Stimulated activated CD4-positive, alpha-beta T cell treated with anti-CD3 and anti-CD28 coated beads, Interleukin-15, amount 100 ng/mL, for 1 hour (primary cell): ENCODE data around the gene ZNF691.
"Not testable (repeated sequence)": the region's sequence is repeated elsewhere in the genome, so short reads cannot be mapped to it uniquely, and the experiment has no call there.

Source experiments
- DNase-seq, 2 donors: peaks; one replicate each; pipeline ENCODE4 v3.0.0-alpha.2; 2020; ENCODE audit warnings: low read depth in 1 of 2, low spot score in 1 of 2

ZNF691 gene

GRCh38 chr1:42853116-42853884 lies 6.9 kb downstream of the ZNF691 start:
- no peak for DNase-seq

DNA sequence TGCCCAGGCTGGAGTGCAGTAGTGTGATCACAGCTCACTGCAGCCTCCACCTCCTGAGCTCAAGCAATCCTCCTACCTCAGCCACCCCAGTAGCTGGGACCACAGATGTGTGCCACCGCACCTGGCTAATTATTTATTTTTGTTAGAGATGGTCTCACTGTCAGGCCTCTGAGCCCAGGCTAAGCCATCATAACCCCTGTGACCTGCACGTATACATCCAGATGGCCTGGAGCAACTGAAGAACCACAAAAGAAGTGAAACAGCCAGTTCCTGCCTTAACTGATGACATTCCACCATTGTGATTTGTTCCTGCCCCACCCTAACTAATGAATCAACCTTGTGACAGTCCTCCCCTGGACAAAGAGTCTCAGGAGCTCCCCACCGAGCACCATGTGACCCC lies 10.1 kb downstream of the ZNF691 start:
- DNase-seq: not testable (repeated sequence)

DNA sequence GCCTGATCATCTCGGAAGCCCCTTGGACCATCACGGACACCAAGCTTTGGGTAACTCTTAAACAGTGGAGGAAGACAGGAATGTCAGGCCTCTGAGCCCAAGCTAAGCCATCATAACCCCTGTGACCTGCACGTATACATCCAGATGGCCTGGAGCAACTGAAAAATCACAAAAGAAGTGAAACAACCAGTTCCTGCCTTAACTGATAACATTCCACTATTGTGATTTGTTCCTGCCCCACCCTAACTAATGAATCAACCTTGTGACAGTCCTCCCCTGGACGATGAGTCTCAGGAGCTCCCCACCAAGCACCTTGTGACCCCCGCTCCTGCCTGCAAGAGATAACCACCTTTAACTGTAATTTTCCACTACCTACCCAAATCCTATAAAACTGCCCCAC lies 13.0 kb downstream of the ZNF691 start:
- DNase-seq: not testable (repeated sequence)

GRCh38 chr1:42860339-42861013 lies 14.1 kb downstream of the ZNF691 start:
- DNase-seq: no peak

DNA sequence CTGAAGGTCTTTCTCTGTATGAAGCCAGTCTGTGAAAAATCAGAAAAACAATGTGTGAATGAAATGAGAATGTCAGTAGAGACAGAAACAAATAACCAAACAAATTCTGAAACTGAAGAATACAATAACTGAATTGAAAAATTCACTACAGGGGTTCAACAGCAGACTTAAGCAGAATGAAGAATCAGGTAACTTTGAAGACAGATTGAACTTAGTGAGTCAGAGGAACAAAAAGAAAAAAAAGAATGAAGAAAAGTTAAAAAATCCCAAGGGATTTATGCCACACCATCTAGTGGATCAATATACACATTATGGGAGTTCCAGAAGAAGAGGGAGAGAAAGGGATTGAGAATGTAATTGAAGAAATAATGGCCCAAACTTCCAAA lies 14.6 kb downstream of the ZNF691 start:
- DNase-seq: no peak

DNA sequence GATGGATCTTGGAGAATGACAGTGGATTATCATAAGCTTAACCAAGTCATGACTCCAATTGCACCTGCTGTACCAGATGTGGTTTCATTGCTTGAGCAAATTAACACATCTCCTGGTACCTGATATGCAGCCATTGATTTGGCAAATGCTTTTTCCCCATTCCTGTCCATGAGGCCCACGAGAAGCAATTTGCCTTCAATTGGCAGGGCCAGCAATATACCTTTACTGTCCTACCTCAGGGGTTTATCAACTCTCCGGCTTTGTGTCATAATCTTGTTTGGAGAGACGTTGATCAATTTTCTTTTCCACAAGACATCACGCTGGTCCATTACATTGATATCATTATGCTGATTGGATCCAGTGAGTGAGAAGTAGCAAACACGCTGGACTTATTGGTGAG lies 20.1 kb downstream of the ZNF691 start:
- no peak for DNase-seq

- not testable (repeated sequence) for DNase-seq
These were observed 22.1 kb downstream of the ZNF691 start for GRCh38 chr1:42868466-42868865.

GRCh38 chr1:42869254-42869653 lies 22.8 kb downstream of the ZNF691 start:
- DNase-seq: not testable (repeated sequence)

- not testable (repeated sequence) for DNase-seq
These were observed 23.3 kb downstream of the ZNF691 start for GRCh38 chr1:42869751-42870150.

DNA sequence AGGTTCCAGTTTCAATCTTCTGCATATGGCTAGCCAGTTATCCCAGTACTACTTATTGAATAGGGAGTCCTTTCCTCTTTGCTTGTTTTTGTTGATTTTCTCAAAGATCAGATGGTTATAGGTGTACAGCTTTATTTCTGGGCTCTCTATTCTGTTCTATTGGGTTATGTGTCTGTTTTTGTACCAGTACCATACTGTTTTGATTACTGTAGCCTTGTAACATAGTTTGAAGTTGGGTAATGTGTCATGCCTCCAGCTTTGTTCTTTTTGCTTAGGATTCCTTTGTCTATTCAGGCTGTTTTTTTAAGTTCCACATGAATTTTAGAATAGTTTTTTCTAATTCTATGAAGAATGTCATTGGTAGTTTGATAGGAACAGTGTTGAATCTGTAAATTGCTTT lies 26.7 kb downstream of the ZNF691 start:
- DNase-seq: not testable (repeated sequence)

GRCh38 chr1:42873670-42874069 lies 27.3 kb downstream of the ZNF691 start:
- DNase-seq: no peak

- DNase-seq: no peak
These were observed 29.6 kb downstream of the ZNF691 start for GRCh38 chr1:42876009-42876408.

GRCh38 chr1:42877380-42877779 lies 31.0 kb downstream of the ZNF691 start:
- no peak for DNase-seq

DNA sequence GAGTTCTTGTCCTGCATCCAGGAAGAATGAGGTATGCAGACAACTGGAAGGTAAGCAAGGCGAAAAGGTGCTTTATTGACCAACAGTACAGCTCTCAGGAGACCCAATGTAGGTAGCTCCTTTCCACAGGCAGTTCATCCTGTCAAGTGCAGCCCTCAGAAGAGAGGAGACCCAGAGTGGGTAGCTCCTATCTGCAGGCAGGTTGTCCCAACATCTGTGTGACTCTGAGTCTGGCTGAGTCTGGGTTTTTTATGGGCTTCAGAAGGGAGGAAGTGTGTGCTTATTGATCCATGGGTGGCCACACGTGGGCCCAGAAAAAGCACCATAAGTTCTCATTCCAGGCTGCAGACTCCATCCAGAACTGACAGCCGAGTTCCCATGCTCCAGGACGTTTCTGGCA lies 34.0 kb downstream of the ZNF691 start:
- no peak for DNase-seq

DNA sequence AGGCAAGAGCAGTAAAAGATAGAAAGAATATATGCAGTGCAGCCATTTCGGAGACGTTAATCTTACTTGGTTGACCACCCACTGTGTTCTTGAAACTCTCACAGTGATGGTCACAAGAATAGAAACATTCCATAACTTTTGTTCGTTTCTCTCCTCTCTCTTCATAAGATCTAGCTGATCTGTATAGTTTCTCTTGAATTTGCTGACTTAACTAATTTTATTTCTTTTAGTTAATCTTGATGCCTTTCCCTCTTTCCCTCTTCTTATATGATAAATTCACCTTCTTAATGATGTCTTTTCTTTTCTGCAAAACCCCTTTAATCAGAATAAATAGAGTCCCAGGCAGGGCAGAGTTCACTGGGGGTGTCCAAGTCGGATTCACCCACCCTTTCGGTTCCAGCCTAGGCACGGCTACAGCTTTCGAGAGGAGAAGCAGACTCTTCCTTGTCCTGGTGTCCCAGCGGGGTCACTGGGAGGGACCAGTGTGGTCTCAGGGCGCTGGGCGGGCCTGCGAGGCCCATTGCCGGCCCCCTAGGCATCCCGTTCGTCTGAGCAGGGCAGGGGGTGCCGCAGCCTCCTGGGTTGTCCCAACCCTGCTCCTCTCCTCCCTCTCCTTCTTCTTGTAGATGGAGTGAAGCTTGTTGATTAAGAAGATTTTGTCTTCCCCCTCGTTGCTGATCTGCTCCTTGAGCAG lies 39.8 kb downstream of the ZNF691 start:
- no peak for DNase-seq

GRCh38 chr1:42886800-42887199 lies 40.4 kb downstream of the ZNF691 start:
- DNase-seq: no peak

DNA sequence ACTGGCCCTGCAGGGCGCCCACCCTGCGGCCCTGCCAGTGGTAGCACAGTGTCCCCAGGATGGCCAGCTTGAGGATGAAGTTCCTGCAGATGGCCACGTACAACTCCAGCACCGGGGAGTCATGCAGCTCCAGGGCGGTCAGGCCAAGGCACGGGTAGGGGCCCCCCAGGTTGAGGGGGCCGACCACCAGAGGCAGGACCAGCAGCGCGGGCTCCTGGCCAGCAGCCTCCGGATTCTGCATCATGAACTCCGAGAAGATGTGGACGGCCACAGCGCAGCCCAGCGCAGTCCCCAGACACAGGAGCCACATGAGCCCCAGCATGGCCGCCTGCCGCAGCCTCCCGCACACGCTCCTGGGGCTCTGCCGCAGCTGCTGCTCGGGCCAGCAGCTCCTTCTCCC lies 41.0 kb downstream of the ZNF691 start:
- no peak for DNase-seq

DNA sequence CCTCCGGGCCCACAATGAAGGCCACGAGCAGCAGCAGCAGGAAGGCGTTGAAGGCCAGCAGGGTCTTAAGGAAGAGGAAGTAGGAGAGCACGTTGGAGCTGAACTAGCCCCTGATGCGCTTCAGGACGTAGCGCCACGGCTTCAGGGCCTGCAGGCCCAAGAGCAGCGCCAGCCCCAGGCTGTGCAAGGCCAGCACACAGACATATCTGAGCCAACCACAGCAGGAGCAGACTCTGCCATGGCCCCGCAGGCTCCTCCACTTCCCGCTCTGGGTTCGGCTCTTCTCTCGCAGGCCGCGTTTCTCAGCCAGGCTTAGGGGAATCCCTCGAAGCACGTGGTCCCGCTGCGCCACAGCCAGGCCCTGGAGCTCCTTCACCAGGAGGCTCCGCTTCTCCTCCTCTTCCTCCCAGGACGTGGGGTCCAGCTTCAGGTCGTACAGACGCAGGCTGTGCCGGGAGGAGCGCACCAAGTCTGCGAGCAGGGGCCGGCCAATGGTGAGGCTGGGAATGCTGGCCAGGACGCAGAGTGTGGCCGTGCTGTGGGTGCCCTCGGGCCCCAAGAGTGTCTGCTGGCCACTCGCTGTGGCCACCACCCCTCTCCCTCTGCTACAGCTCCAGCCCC lies 41.7 kb downstream of the ZNF691 start:
- DNase-seq: no peak

GRCh38 chr1:42889264-42889663 lies 42.9 kb downstream of the ZNF691 start:
- no peak for DNase-seq

- no peak for DNase-seq
These were observed 45.2 kb downstream of the ZNF691 start for GRCh38 chr1:42891465-42892138.

- DNase-seq: not testable (repeated sequence)
These were observed 53.5 kb downstream of the ZNF691 start for GRCh38 chr1:42899960-42900359.
